ENCODE results near the gene PEX26. TPM values are rescaled to one million over a fixed set of nuclear protein-coding genes. Genes with fewer than 3 reads are reported as not detected.

PEX26 gene
- total RNA-seq, result 100 to 1,000 TPM in 2 of 4 donors, 10 to 100 TPM in 2; 46.4 to 211 (median 93.4) TPM

DNA sequence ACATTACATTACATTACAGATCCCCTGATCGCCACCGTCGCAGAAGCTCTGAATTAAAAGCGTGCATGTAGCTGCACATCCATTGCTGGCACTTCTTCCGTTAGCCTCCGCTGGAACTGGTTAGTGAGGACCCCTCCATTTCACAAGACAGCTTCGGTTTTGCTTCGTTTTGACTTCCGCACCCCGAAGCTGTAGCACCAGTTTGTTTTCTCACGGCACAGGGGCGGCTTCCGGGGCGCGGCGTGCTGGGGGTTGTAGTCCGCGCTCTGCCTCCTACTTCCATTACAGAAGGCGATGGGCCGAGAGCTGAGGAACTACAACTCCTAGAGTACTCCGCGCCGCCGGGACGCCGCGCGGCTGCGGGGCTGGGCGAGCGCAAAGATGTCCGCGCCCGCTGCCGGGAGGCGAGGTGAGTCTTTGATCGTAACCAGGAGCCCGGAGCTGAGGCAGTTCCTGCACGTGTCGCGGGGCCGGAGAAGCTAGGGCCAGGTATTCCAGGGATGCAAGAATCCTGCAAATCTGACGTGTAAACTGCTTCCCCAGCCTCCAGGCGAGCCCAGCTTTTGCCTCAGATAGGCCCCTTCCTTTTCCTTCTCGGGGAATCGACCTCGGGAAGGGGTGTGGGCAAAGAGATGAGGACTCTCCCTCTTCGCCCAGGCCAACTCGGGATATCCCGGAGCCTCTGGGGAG, at the start of gene PEX26:
Gene PEX26, plus strand, starts transcription at position 352 of the 690 bp plus-strand sequence. CDS start 387 bp downstream, outside the sequence.
- Histone ChIP-seq H3K27me3 (no peaks in the 10 kb centered on the region), H3K4me1 (peaks cover 18 to 27% (median 26%) of the 10 kb centered on the region in 4 donors), H3K27ac (peak within 1 kb of the TSS; percentile 87 to 91 (median 90)), H3K9me3 (no peaks in the 10 kb centered on the region), H3K4me3 (peak within 1 kb of the TSS; percentile 57 to 99 (median 91)), H3K36me3 (peaks cover 0 to 21% (median 5%) of the 10 kb centered on the region in 4 donors)
- in situ Hi-C loops (cut with MboI; ENCODE audit: low pct_ligation_motif_present in 1 of 4, low pct_unique_long_range_greater_than_20kb in 1 of 4, low sequenced_read_pairs in 3 of 4) (loop anchor here in 2 of 4 donors (10.0 kb wide), 2 partner anchors 53 to 243 kb away; partner anchors contain the start of gene MICAL3 (in 1 of the 2)), intact Hi-C loops (cut with DNase I; ENCODE audit: low total_unique reads) (loop anchor here (2.0 to 10.0 kb wide), 4 partner anchors 53 to 245 kb away; partner anchors contain the start of gene MICAL3)
- peak; percentile 96 for DNase-seq
- 0% methylated on average over 1 to 50 of the region's 50 CpGs for WGBS, 2 donors (ENCODE audit: low coverage in 1 of 2)
- TF ChIP-seq, protein P1, sequence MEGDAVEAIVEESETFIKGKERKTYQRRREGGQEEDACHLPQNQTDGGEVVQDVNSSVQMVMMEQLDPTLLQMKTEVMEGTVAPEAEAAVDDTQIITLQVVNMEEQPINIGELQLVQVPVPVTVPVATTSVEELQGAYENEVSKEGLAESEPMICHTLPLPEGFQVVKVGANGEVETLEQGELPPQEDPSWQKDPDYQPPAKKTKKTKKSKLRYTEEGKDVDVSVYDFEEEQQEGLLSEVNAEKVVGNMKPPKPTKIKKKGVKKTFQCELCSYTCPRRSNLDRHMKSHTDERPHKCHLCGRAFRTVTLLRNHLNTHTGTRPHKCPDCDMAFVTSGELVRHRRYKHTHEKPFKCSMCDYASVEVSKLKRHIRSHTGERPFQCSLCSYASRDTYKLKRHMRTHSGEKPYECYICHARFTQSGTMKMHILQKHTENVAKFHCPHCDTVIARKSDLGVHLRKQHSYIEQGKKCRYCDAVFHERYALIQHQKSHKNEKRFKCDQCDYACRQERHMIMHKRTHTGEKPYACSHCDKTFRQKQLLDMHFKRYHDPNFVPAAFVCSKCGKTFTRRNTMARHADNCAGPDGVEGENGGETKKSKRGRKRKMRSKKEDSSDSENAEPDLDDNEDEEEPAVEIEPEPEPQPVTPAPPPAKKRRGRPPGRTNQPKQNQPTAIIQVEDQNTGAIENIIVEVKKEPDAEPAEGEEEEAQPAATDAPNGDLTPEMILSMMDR (IDR thresholded peaks at IDR 0.05), result no peak
- TF ChIP-seq POLR2A (IDR thresholded peaks at IDR 0.05), result peak; percentile 84
- no peak for TF ChIP-seq EP300 (IDR thresholded peaks at IDR 0.05; ENCODE audit: low read depth)
- peak; percentile 74 to 90 (median 88) for TF ChIP-seq POLR2AphosphoS5 (IDR thresholded peaks at IDR 0.05)

DNA sequence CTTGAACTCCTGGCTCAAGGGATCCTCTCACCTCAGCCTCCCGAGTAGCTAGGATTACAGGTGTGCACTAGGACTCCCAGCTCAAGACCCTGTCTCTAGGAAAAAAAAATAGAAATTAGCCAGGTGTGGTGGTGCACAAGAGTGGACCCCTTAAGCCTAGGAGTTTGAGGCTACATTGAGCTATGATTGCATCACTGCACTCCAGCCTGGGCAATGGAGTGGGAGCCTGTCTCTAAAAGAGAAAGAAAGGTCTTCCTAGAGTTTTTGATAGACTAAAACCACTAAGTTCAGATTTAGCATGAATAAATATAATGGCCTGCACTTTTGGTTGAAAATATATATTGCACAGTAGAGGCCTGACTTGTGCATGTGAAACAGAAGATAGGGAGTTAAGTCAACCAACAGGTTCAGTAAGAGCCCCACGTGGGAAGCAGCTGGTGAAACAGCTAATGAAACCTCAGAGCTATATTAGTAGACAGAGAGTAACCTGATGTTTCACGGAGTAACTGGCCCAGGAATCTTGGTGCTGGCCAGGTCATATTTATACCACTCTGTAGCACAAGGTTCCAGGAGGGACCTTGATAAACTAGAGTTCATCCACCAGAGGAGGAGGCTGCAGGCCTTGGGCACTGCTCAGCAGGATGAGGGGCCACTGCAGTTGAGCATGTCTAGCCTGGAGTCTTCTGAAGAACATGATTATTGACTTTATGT, 48.8 kb upstream of the PEX26 start:
- no peaks in the 10 kb centered on the region for H3K36me3 ChIP-seq
- H3K4me3 ChIP-seq, result no peak overlapping the region
- TF ChIP-seq POLR2AphosphoS5 (IDR thresholded peaks at IDR 0.05), result no peak
- TF ChIP-seq POLR2A (IDR thresholded peaks at IDR 0.05), result no peak
- TF ChIP-seq, protein P1 (IDR thresholded peaks at IDR 0.05), result no peak
- no peak for TF ChIP-seq EP300 (IDR thresholded peaks at IDR 0.05; ENCODE audit: low read depth)
- intact Hi-C loops (cut with DNase I; ENCODE audit: low total_unique reads), result loop anchor here (10.0 kb wide), 2 partner anchors 46 to 124 kb away; partner anchors contain the start of gene PEX26
- no peaks in the 10 kb centered on the region for H3K27me3 ChIP-seq
- DNase-seq, result peak; percentile 35
- 62 to 80% methylated on average over 1 to 3 of the region's 3 CpGs for WGBS, 2 donors (ENCODE audit: low coverage in 1 of 2)
- H3K4me1 ChIP-seq, result peaks cover 6 to 16% (median 10%) of the 10 kb centered on the region in 4 donors
- no peaks in the 10 kb centered on the region for H3K9me3 ChIP-seq
- H3K27ac ChIP-seq, result peak overlapping the region in 1 of 4 donors; percentile 25
- in situ Hi-C loops (cut with MboI; ENCODE audit: low pct_ligation_motif_present in 1 of 4, low pct_unique_long_range_greater_than_20kb in 1 of 4, low sequenced_read_pairs in 3 of 4), result loop anchor here in 1 of 4 donors (10.0 kb wide), 1 partner anchor 46 kb away; the partner anchor contains the start of gene PEX26

DNA sequence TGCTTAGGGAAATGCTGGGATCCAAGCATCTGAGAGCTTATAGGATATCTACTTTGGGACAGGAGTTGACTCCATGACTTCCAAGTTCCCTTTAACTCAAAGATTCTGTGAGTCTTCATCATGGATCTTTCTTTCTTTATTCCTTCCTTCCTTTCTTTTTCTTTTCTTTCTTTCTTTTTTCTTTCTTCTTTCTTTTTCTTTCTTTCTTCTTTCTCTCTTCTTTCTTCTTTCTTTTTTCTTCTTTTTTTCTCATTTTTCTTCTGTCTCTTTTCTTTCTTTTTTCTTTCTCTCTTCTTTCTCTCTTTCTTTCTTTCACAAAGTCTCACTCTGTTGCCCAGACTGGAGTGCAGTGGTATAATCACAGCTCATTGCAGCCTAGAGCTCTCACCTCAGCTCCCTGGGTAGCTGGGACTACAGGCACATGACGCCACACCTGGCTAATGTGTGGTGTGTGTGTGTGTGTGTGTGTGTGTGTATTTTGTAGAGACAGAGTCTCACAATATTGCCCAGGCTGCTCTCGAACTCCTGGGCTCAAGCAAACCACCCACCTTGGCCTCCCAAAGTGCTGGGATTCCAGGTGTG, 48.0 kb upstream of the PEX26 start:
- Histone ChIP-seq H3K36me3 (no peaks in the 10 kb centered on the region), H3K9me3 (no peaks in the 10 kb centered on the region), H3K27me3 (no peaks in the 10 kb centered on the region), H3K4me3 (no peak overlapping the region), H3K27ac (peak overlapping the region in 1 of 4 donors; percentile 25), H3K4me1 (peaks cover 4 to 14% (median 8%) of the 10 kb centered on the region in 4 donors)
- no peak for DNase-seq
- intact Hi-C loops (cut with DNase I; ENCODE audit: low total_unique reads) (loop anchor here (10.0 kb wide), 2 partner anchors 45 to 125 kb away; partner anchors contain the start of gene PEX26), in situ Hi-C loops (cut with MboI; ENCODE audit: low pct_ligation_motif_present in 1 of 4, low pct_unique_long_range_greater_than_20kb in 1 of 4, low sequenced_read_pairs in 3 of 4) (loop anchor here in 1 of 4 donors (10.0 kb wide), 1 partner anchor 45 kb away; the partner anchor contains the start of gene PEX26)
- 20 to 58% methylated on average over 1 to 2 of the region's 2 CpGs for WGBS, 2 donors (ENCODE audit: low coverage in 1 of 2)
- TF ChIP-seq EP300 (IDR thresholded peaks at IDR 0.05; ENCODE audit: low read depth) (no peak), POLR2A (IDR thresholded peaks at IDR 0.05) (no peak), POLR2AphosphoS5 (IDR thresholded peaks at IDR 0.05) (no peak)
- TF ChIP-seq, protein P1 (IDR thresholded peaks at IDR 0.05), result no peak

All from transverse colon (tissue), 4 donors.